ENCODE results near the gene ANKRD36C. TPM values are rescaled to one million over a fixed set of nuclear protein-coding genes. Genes with fewer than 3 reads are reported as not detected.
"Not testable (repeated sequence)": the region's sequence is repeated elsewhere in the genome, so short reads cannot be mapped to it uniquely, and the experiment has no call there.

ANKRD36C gene
- total RNA-seq, 1 experiment from 2014 or later = 17.6 TPM

DNA sequence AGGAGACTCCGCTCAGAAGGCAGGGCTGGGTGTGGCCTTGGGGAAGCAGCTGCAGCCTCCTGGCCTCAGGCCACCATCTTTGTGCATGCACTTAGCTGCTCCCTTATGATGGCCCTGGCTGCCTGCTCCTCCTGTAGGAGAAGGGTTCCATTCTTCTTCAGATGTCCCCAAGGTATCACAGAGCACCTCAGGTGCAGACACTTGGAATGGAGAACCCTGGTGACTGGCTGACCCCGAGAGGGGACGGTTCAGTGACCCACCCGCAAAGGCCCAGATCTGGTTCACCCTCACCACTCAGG lies 33.5 kb upstream of the ANKRD36C start:
- intact Hi-C loops (cut with micrococcal nuclease) = no loop called here
- no peak overlapping the region for H3K4me3 ChIP-seq (ENCODE audit: low read length)
- BruUV-seq (replicated peaks) = no TSS peak
- CTCF ChIA-PET = no interaction called here
- no peaks in the 10 kb centered on the region for H4K20me1 ChIP-seq (ENCODE audit: low read length)
- H3K27ac ChIP-seq (ENCODE audit: low read length) = no peak overlapping the region
- H3K9me2 ChIP-seq (replicated peaks; ENCODE audit: low read length) = no peaks in the 10 kb centered on the region
- no peaks in the 10 kb centered on the region for H3K27me3 ChIP-seq (ENCODE audit: low read length)
- H3K4me1 ChIP-seq (ENCODE audit: insufficient read depth, low read length) = no peaks in the 10 kb centered on the region
- no peaks in the 10 kb centered on the region for H3K36me3 ChIP-seq (ENCODE audit: low read depth, low read length)
- no peaks in the 10 kb centered on the region for H3K9me3 ChIP-seq (ENCODE audit: low read length)
- no peak overlapping the region for H3K9ac ChIP-seq (ENCODE audit: low read length)
- POLR2A ChIA-PET (ENCODE audit: unreplicated experiment) = no interaction called here
- TF ChIP-seq EZH2phosphoT487 (IDR thresholded peaks at IDR 0.05; ENCODE audit: borderline replicate concordance, low read length) = no peak
- TF ChIP-seq, protein P1, sequence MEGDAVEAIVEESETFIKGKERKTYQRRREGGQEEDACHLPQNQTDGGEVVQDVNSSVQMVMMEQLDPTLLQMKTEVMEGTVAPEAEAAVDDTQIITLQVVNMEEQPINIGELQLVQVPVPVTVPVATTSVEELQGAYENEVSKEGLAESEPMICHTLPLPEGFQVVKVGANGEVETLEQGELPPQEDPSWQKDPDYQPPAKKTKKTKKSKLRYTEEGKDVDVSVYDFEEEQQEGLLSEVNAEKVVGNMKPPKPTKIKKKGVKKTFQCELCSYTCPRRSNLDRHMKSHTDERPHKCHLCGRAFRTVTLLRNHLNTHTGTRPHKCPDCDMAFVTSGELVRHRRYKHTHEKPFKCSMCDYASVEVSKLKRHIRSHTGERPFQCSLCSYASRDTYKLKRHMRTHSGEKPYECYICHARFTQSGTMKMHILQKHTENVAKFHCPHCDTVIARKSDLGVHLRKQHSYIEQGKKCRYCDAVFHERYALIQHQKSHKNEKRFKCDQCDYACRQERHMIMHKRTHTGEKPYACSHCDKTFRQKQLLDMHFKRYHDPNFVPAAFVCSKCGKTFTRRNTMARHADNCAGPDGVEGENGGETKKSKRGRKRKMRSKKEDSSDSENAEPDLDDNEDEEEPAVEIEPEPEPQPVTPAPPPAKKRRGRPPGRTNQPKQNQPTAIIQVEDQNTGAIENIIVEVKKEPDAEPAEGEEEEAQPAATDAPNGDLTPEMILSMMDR (conservative IDR thresholded peaks at IDR 0.05; ENCODE audit: low read depth, low read length) = no peak
- no peak for TF ChIP-seq EZH2 (IDR thresholded peaks at IDR 0.05; ENCODE audit: low read length, unreplicated experiment)
- no peak overlapping the region for H2AFZ ChIP-seq (ENCODE audit: low read length)
- DNase-seq (no peak), ATAC-seq (no peak)
- H3F3A ChIP-seq (ENCODE audit: low read length, unreplicated experiment) = no peaks in the 10 kb centered on the region
- H3K79me2 ChIP-seq (ENCODE audit: low read length) = no peaks in the 10 kb centered on the region
- no peak overlapping the region for H3K4me2 ChIP-seq (ENCODE audit: low read length)

- H3K4me2 ChIP-seq (ENCODE audit: low read length) = no peak overlapping the region
- no peak overlapping the region for H2AFZ ChIP-seq (ENCODE audit: low read length)
- H3K27me3 ChIP-seq (ENCODE audit: low read length) = no peaks in the 10 kb centered on the region
- H4K20me1 ChIP-seq (ENCODE audit: low read length) = no peaks in the 10 kb centered on the region
- no peaks in the 10 kb centered on the region for H3K36me3 ChIP-seq (ENCODE audit: low read depth, low read length)
- no peak overlapping the region for H3K27ac ChIP-seq (ENCODE audit: low read length)
- H3K4me3 ChIP-seq (ENCODE audit: low read length) = no peak overlapping the region
- intact Hi-C loops (cut with micrococcal nuclease) = no loop called here
- ChIA-PET POLR2A (ENCODE audit: unreplicated experiment) (no interaction called here), CTCF (no interaction called here)
- H3K9ac ChIP-seq (ENCODE audit: low read length) = no peak overlapping the region
- H3K79me2 ChIP-seq (ENCODE audit: low read length) = no peaks in the 10 kb centered on the region
- H3K9me3 ChIP-seq (ENCODE audit: low read length) = no peaks in the 10 kb centered on the region
- TF ChIP-seq EZH2 (IDR thresholded peaks at IDR 0.05; ENCODE audit: low read length, unreplicated experiment) = no peak
- TF ChIP-seq EZH2phosphoT487 (IDR thresholded peaks at IDR 0.05; ENCODE audit: borderline replicate concordance, low read length) = no peak
- TF ChIP-seq, protein P1 (conservative IDR thresholded peaks at IDR 0.05; ENCODE audit: low read depth, low read length) = no peak
- ATAC-seq (no peak), DNase-seq (no peak)
- no peaks in the 10 kb centered on the region for H3K4me1 ChIP-seq (ENCODE audit: insufficient read depth, low read length)
- no peaks in the 10 kb centered on the region for H3F3A ChIP-seq (ENCODE audit: low read length, unreplicated experiment)
- no peaks in the 10 kb centered on the region for H3K9me2 ChIP-seq (replicated peaks; ENCODE audit: low read length)
- BruUV-seq (replicated peaks) = no TSS peak
Measured at GRCh38 chr2:96024336-96025193, 32.9 kb upstream of the ANKRD36C start.

DNA sequence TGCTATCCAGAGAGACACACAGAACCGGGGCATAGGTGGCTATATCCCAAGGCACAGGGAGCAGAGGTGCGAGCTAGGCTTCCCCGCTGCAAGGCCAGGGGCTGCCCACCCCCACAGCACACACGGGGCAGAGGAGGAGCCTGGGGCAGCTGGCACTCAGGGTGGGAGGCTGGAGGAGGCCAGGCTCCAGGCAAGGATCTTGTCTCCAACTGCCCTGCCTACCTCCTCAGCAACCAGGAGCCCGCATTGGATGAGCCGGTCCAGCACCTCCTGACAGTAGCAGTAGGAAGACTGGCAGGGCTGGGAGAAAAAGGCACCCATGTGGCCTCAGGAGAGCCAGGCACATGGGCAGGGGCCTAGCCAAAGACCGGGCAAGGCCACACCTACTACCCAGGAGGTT lies 32.1 kb upstream of the ANKRD36C start:
- H3K9me2 ChIP-seq (replicated peaks; ENCODE audit: low read length); CTCF ChIA-PET; H2AFZ ChIP-seq (ENCODE audit: low read length); H3K4me1 ChIP-seq (ENCODE audit: insufficient read depth, low read length); DNase-seq; H3K9ac ChIP-seq (ENCODE audit: low read length); POLR2A ChIA-PET (ENCODE audit: unreplicated experiment); H3K36me3 ChIP-seq (ENCODE audit: low read depth, low read length); BruUV-seq (replicated peaks); H4K20me1 ChIP-seq (ENCODE audit: low read length); intact Hi-C loops (cut with micrococcal nuclease); H3K79me2 ChIP-seq (ENCODE audit: low read length); H3F3A ChIP-seq (ENCODE audit: low read length, unreplicated experiment); H3K4me3 ChIP-seq (ENCODE audit: low read length); H3K27me3 ChIP-seq (ENCODE audit: low read length); H3K9me3 ChIP-seq (ENCODE audit: low read length); ATAC-seq; H3K4me2 ChIP-seq (ENCODE audit: low read length); H3K27ac ChIP-seq (ENCODE audit: low read length): not testable (repeated sequence)
